ENCODE data around the gene ABL1.
"Not testable (repeated sequence)": the region's sequence is repeated elsewhere in the genome, so short reads cannot be mapped to it uniquely, and the experiment has no call there.

The ABL1 gene

GRCh38 chr9:130834371-130835336 is at the start of gene ABL1:
Gene ABL1 (plus strand): TSS chr9:130835254. CDS start chr9:130835447, 193 bp downstream.
- peak; percentile 43 for DNase-seq (ENCODE audit: low read depth)

GRCh38 chr9:130785940-130786508 is 49.0 kb upstream of the ABL1 start:
- DNase-seq (ENCODE audit: low read depth): no peak

DNA sequence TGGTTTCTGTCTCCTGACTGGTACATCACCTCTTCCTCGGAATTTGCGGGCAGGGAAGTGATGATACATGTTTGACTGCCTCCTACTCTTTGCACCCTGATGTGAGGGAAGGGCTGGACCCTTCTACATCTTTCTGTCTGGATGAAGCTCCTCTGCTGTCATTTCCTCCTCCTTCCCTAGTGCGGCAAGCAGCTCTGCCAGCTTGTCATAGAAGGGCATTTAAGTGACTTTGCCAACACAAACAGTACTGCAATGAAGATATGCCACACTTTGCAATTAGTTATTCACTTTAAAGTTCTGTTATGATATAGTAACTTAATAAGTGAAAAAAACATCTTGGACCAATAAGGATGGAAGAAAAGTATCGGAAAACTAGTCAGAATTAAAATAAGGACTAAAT is 48.5 kb upstream of the ABL1 start:
- DNase-seq (ENCODE audit: low read depth): no peak

GRCh38 chr9:130789747-130790672 is 45.0 kb upstream of the ABL1 start:
- no peak for DNase-seq (ENCODE audit: low read depth)

DNA sequence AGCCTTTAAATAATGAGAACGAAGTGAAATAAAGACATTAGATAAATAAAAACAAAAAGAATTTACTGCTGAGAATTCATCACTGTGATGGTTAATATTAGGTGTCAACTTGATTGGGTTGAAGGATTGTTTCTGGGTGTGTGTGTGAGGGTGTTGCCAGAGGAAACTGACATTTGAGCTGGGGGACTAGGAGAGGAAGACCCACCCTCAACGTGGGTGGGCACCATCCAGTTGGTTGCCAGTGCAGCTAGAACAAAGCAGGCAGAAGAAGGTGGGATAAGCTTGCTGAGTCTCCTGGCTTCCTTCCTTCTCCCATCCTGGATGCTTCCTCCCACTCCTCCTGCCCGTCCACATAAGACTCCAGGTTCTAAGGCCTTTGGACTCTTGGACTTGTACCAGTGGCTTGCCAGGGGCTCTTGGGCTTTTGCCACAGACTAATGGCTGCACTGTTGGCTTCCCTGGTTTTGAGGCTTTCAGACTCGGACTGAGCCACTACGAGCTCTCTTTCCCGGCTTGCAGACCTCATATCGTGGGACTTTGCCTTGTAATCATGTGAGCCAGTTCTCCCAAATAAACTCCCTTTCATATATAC is 43.7 kb upstream of the ABL1 start:
- DNase-seq (ENCODE audit: low read depth): no peak

- no peak for DNase-seq (ENCODE audit: low read depth)
Observed at GRCh38 chr9:130793589-130793988, 41.5 kb upstream of the ABL1 start.

- DNase-seq (ENCODE audit: low read depth): not testable (repeated sequence)
Observed at GRCh38 chr9:130794021-130794420, 41.0 kb upstream of the ABL1 start.

- DNase-seq (ENCODE audit: low read depth): not testable (repeated sequence)
Observed at GRCh38 chr9:130794423-130794822, 40.6 kb upstream of the ABL1 start.

DNA sequence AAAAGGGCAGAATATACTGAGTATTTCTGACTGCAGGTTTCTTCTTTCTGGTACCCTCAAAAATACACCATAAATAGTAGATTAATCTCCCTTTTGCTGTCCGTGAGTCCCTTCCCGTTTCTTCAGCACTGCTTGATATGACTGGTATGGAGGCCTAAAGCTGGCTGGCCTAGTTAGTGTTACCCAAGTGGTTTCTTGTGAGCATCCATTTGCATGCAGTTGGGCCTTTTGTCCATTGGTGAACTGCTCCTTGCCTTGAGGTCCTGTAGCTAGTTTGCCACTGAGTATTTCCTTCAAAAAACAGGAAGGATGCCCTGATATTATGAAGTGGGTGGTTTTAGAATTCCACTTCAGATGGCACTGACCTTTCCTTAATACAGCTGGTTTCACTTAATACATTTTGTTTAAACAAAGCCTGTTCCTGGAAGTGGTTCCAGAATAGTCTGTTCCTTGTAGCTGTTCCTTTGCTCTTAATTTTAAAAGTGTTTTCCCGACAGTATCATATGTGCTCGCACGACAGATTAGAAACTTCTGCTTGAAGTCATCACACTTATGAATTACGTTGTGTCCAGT is 40.0 kb upstream of the ABL1 start:
- no peak for DNase-seq (ENCODE audit: low read depth)

DNA sequence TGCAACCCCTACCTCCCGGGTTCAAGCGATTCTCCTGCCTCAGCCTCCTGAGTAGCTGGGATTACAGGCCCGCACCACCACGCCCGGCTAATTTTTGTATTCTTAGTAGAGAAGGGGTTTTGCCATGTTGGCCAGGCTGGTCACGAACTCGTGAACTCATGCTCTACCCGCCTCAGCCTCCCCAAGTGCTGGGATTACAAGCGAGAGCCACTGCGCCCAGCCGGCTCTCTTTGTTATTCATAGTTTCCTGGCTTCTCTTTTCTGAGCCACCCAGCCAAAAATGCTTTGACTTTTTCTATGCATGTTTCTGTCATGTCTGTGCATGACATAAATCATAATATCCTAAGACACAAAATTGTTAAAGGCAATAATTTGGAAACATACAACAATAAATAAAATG is 31.9 kb upstream of the ABL1 start:
- DNase-seq (ENCODE audit: low read depth): not testable (repeated sequence)

- DNase-seq (ENCODE audit: low read depth): no peak
Observed at GRCh38 chr9:130805510-130806326, 29.3 kb upstream of the ABL1 start.

- DNase-seq (ENCODE audit: low read depth): no peak
Observed at GRCh38 chr9:130806327-130806716, 28.7 kb upstream of the ABL1 start.

DNA sequence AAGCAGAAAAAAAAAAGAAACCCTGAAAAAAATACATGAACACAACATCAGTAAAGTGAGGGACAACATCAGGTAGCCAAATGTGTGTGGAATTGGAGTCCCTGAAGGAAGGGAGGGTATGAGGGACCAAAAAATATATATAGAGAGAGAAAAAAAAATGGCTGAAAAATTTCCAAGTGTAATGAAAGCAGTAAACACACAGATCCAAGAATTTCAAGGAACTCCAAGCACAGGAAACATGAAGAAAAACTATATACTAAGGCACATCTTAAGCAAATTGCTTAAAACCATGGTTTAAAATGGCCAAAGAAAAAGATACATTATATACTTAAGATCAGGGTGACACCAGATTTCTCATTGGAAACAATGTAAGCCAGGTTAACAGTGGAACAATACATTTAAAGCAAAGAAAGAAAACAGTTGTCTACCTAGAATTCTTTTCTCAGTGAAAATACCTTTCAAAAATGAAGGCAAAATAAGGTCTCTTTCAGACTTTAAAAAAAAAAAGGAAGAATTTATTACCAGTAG is 24.4 kb upstream of the ABL1 start:
- no peak for DNase-seq (ENCODE audit: low read depth)

GRCh38 chr9:130815242-130815808 is 19.7 kb upstream of the ABL1 start:
- DNase-seq (ENCODE audit: low read depth): no peak

GRCh38 chr9:130817914-130818313 is 17.1 kb upstream of the ABL1 start:
- DNase-seq (ENCODE audit: low read depth): no peak

GRCh38 chr9:130820135-130820738 is 14.8 kb upstream of the ABL1 start:
- DNase-seq (ENCODE audit: low read depth): no peak

- DNase-seq (ENCODE audit: low read depth): no peak
Observed at GRCh38 chr9:130823435-130823834, 11.6 kb upstream of the ABL1 start.

- no peak for DNase-seq (ENCODE audit: low read depth)
Observed at GRCh38 chr9:130824079-130824478, 11.0 kb upstream of the ABL1 start.

DNA sequence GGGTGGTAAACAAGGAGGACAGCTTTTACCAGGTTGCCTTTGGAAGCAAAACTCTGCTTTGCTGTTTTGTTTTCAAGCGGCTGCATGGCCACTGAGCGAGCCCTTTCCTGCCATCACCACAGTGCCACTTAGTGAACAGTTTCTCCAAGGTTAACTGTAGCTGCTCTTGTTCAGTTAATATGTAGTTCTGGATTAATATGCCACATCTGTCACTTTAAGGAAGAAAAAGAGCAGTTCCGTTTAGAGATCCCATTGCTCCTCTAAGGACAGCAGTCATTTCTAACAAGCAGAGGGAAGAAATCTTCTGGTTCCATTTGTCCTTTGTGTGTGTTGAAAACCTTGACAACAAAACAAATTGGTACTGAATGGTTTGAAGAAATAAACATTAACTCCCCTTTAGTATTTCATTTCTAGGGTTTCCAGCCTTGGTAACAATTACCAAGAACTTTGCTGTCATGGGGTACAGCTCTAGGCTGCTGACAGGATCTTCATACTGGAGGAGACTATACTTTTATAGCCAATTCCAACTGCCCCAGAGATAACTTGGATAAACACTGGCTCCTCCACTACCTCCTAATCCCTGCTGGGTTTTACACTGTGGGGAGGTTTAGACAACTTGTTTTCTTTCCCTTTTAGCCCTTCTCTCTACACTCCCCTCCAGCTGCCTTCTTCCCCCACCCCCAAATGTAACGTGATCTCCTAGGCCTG is 10.3 kb upstream of the ABL1 start:
- DNase-seq (ENCODE audit: low read depth): no peak
